ENCODE measurements around the gene CAND2.
"Not testable (repeated sequence)": the region's sequence is repeated elsewhere in the genome, so short reads cannot be mapped to it uniquely, and the experiment has no call there.

Gene CAND2

DNA sequence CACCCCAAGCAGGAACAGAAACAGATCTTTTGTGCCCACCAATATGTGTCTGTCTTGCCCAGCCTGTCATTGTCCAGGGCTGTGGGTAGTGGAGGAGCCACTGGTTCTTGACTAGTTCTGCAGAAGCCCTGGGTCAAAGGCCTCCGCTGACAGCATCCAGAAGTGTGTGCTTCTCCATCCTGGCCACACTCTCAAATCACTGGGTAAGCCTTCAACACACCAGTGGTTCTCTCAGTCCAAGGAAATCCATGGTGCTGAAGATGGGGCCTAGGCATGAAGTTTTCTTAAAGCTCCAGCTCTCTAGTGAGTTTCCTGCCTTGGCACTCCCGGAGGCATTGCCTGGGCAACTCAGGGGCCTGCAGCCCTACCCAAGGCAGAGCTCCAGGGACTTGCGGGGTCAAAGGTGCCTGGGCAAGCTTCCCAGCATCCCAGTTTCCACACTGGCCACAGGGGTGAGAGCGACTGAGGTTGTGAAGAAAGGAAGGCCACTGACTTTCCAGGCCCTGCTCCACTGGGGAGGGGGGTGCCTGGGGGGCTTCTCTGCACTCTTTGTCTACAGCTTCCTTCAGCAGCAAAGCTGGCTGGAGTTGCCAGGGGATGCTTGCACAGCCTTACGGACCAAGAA is 82.8 kb downstream of the CAND2 start:
- DNase-seq (no peak), ATAC-seq (replicated peaks) (no peak)
- Mint-ChIP-seq H3K4me3 (no peak overlapping the region), H3K9me3 (peaks cover 0 to 2% of the 10 kb centered on the region in 2 donors), H3K27me3 (peaks cover 14 to 15% of the 10 kb centered on the region in 2 donors), H3K4me1 (peaks cover 12 to 27% of the 10 kb centered on the region in 2 donors), H3K36me3 (peaks cover 0 to 3% of the 10 kb centered on the region in 2 donors), H3K27ac (no peak overlapping the region)

DNA sequence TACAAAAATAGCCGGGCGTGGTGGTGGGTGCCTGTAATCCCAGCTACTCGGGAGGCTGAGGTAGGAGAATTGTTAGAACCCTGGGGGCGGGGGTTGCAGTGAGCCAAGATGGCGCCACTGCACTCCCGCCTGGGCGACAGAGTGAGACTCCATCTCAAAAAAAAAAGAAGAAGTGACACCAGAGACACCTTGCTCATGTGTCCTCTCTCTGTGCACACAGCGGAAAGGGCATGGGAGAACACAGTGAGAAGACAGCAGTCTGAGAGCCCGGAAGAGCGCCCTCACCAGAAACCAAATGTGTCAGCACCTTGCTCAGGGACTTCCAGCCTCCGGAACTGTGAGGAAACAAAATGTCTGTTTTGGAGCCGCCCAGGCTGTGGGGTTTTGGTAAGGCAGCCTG is 85.4 kb downstream of the CAND2 start:
- H3K4me1 Mint-ChIP-seq = peaks cover 23 to 38% of the 10 kb centered on the region in 2 donors
- peak overlapping the region; percentile 5 to 21 for H3K4me3 Mint-ChIP-seq
- peak overlapping the region; percentile 85 for H3K27ac Mint-ChIP-seq
- not testable (repeated sequence) for H3K9me3 Mint-ChIP-seq, H3K36me3 Mint-ChIP-seq, H3K27me3 Mint-ChIP-seq, DNase-seq
- peak; percentile 79 to 87 for ATAC-seq (replicated peaks)

DNA sequence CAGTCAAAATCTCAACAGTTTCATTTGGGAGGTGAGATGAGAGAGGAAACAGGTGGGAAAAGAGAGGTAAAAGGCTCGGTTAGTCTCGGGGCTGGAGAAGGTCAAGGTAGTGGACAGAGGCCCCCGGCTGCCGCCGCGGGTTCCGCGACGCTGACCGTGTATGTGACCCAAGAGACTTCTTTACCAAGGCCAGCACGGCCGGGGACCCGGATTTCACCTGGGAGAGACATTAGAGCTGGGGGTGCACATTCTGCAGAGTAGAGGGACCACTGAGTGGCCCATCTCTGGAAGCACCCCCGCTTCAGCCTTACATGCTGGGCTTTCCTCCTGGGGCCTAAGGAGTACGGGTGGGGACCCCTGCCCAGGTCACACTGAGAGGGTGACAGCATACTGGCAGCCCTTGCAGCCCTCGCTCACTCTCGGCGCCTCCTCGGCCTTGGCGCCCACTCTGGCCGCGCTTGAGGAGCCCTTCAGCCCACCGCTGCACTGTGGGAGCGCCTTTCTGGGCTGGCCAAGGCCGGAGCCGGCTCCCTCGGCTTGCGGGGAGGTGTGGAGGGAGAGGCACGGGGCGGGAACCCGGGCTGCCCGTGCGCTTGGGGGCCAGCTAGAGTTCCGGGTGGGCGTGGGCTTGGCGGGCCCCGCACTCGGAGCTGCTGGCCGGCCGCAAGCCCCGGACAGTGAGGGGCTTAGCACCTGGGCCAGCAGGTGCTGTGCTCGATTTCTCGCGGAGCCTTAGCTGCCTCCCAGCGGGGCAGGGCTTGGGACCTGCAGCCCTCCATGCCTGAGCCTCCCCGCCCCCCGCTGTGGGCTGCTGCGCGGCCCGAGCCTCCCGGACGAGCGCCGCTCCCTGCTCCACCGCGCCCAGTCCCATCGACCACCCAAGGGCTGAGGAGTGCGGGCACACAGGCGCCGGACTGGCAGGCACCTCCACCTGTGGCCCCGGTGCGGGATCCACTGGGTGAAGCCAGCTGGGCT is 86.1 kb downstream of the CAND2 start:
- ATAC-seq (replicated peaks) (no peak), DNase-seq (no peak)
- peaks cover 0 to 3% of the 10 kb centered on the region in 2 donors for H3K36me3 Mint-ChIP-seq
- H3K4me3 Mint-ChIP-seq = peak overlapping the region in 1 of 2 donors; percentile 21
- H3K4me1 Mint-ChIP-seq = peaks cover 24 to 39% of the 10 kb centered on the region in 2 donors
- peaks cover 0 to 2% of the 10 kb centered on the region in 2 donors for H3K9me3 Mint-ChIP-seq
- peak overlapping the region; percentile 85 for H3K27ac Mint-ChIP-seq
- H3K27me3 Mint-ChIP-seq = peaks cover 0 to 5% of the 10 kb centered on the region in 2 donors

DNA sequence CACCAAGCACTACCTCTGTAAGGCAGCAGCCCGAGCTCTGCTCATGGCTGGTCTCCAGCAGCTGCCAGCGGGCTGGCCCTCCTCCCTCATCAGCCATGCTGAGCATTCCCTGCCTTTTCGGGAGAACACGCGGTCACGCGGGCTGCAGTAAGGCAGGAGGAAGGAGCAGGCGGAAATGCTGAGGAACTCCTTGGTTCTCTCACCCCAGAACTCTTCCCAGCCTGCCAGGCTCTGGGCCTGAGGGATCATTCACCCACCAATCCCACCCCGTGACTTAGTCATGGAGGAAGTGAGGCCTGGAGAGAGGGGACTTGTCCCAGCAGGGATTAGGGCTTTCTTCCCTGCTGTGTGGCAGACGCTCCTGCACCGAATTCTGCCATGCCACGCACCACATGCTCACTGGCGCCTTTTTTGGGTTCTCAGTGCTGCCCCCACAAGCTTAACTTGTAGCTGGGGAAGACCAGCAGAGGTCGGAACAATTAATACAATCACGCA is 87.8 kb downstream of the CAND2 start:
- ATAC-seq (replicated peaks) (no peak), DNase-seq (no peak)
- H3K27me3 Mint-ChIP-seq = peaks cover 0 to 11% of the 10 kb centered on the region in 2 donors
- no peak overlapping the region for H3K27ac Mint-ChIP-seq
- H3K4me3 Mint-ChIP-seq = no peak overlapping the region
- peaks cover 0 to 2% of the 10 kb centered on the region in 2 donors for H3K9me3 Mint-ChIP-seq
- H3K36me3 Mint-ChIP-seq = peaks cover 0 to 3% of the 10 kb centered on the region in 2 donors
- H3K4me1 Mint-ChIP-seq = peaks cover 24 to 39% of the 10 kb centered on the region in 2 donors
